H1 (cell line): ENCODE results near the gene TRIM47. TPM values are rescaled to one million over a fixed set of nuclear protein-coding genes. Genes with fewer than 3 reads are reported as not detected.

Experiments used
- CTCF ChIA-PET: fragments of 300-600 bp; sonication (Branson Sonifier 250); formaldehyde crosslinking; loops from one replicate; lab custom pipeline; 2021; ENCODE audit not compliant: partially characterized antibody; lab: Charles Lee
- POLR2A ChIA-PET: fragments of 300-600 bp; sonication (Branson Sonifier 250); formaldehyde crosslinking; loops from one replicate; lab custom pipeline; 2021; ENCODE audit warnings: inconsistent platforms; ENCODE audit not compliant: partially characterized antibody; lab: Charles Lee
- DNase-seq, 2 experiments: peaks; one replicate each; pipeline versions ENCODE4 v3.0.0 to v3.0.0-alpha.2; 2010 to 2022; ENCODE audit warnings: low spot score in 2 of 2, low read depth in 1 of 2, mixed read lengths in 1 of 2
- FAIRE-seq: peaks from 2 replicates; lab custom pipeline; 2011; peaks lifted over from hg19 to GRCh38; lab: Jason Lieb, UNC
- H2AFZ ChIP-seq: 2 replicates; pipeline ENCODE4 v1.8.1; 2012; ENCODE audit warnings: low read length, inconsistent platforms
- H2AK5ac ChIP-seq: 2 replicates; pipeline ENCODE4 v1.6.1; 2013; ENCODE audit warnings: low read depth, low read length
- H2BK120ac ChIP-seq: replicated peaks from 2 replicates; pipeline ENCODE3; 2013; ENCODE audit warnings: low read depth, low read length, inconsistent platforms
- H2BK12ac ChIP-seq: 2 replicates; pipeline ENCODE4 v1.6.1; 2013; ENCODE audit warnings: low read depth, low read length
- H2BK15ac ChIP-seq: 2 replicates; pipeline ENCODE4 v1.6.1; 2013; ENCODE audit warnings: low read length
- H2BK20ac ChIP-seq: 2 replicates; pipeline ENCODE4 v1.6.1; 2013; ENCODE audit warnings: low read length
- H2BK5ac ChIP-seq: 2 replicates; pipeline ENCODE4 v1.6.1; 2013; ENCODE audit warnings: low read depth, low read length
- H3K14ac ChIP-seq: 2 replicates; pipeline ENCODE4 v1.6.1; 2013; ENCODE audit warnings: inconsistent platforms; ENCODE audit not compliant: insufficient read length
- H3K18ac ChIP-seq: 2 replicates; pipeline ENCODE4 v1.6.1; 2013; ENCODE audit warnings: low read length; ENCODE audit errors: extremely low read depth
- H3K23ac ChIP-seq: 2 replicates; pipeline ENCODE4 v1.6.1; 2013; ENCODE audit warnings: inconsistent platforms; ENCODE audit not compliant: insufficient read length
- H3K23me2 ChIP-seq: 2 replicates; pipeline ENCODE4 v1.6.1; 2013; ENCODE audit warnings: low read depth, low read length
- H3K27ac ChIP-seq: 2 replicates; pipeline ENCODE4 v1.6.1; 2011; ENCODE audit warnings: low read depth, low read length, inconsistent platforms
- H3K27me3 ChIP-seq, 4 experiments: replicated peaks in 1 of 4; 1 replicate in 1 of 4; 2 replicates in 3 of 4; pipeline versions ENCODE4 v1.6.1 to v1.8.1; 2011 to 2013; ENCODE audit warnings: low read length in 3 of 4, mild to moderate bottlenecking in 3 of 4, inconsistent platforms in 2 of 4, mixed read lengths in 2 of 4, moderate library complexity in 1 of 4; ENCODE audit not compliant: control insufficient read depth in 3 of 4, insufficient read depth in 3 of 4; ENCODE audit errors: extremely low read depth in 1 of 4
- H3K36me3 ChIP-seq, 4 experiments: 2 replicates each; pipeline versions ENCODE4 v1.6.1 to v1.8.1; 2011 to 2013; ENCODE audit warnings: mild to moderate bottlenecking in 4 of 4, low read length in 3 of 4, moderate library complexity in 2 of 4, control low read depth in 1 of 4, inconsistent platforms in 1 of 4; ENCODE audit not compliant: insufficient read depth in 4 of 4, control insufficient read depth in 2 of 4
- H3K4ac ChIP-seq: replicated peaks from 2 replicates; pipeline ENCODE3; 2013; ENCODE audit warnings: low read length, low read depth, mixed read lengths, inconsistent platforms; ENCODE audit not compliant: insufficient read length
- H3K4me1 ChIP-seq, 4 experiments: replicated peaks in 1 of 4; 1 replicate in 1 of 4; 2 replicates in 3 of 4; pipeline versions ENCODE4 v1.6.1 to v1.8.1; 2011 to 2013; ENCODE audit warnings: low read length in 3 of 4, inconsistent platforms in 2 of 4, mixed read lengths in 1 of 4; ENCODE audit not compliant: insufficient read depth in 4 of 4, control insufficient read depth in 3 of 4
- H3K4me2 ChIP-seq, 2 experiments: 2 replicates each; pipeline versions ENCODE4 v1.6.1 to v1.8.1; 2011 to 2013; ENCODE audit warnings: low read depth in 2 of 2, low read length in 2 of 2, control low read depth in 1 of 2, inconsistent platforms in 1 of 2, mild to moderate bottlenecking in 1 of 2; ENCODE audit not compliant: insufficient read depth in 1 of 2
- H3K4me3 ChIP-seq, 4 experiments: fragments of 200-600, 300-600 bp in 1 of 4; sonication (generic), shearing (Covaris generic), sonication (Bioruptor Twin) in 1 of 4; 2 replicates each; pipeline versions ENCODE4 v1.5.1 to v1.8.1; 2011 to 2016; ENCODE audit warnings: low read length in 4 of 4, low read depth in 3 of 4, control low read depth in 2 of 4, inconsistent platforms in 2 of 4, mild to moderate bottlenecking in 2 of 4, mixed read lengths in 1 of 4, moderate library complexity in 1 of 4; ENCODE audit not compliant: insufficient read depth in 2 of 4; ENCODE audit errors: extremely low read depth in 1 of 4
- H3K56ac ChIP-seq: replicated peaks from 2 replicates; pipeline ENCODE3; 2013; ENCODE audit warnings: low read depth, mild to moderate bottlenecking, mixed read lengths, low read length, inconsistent platforms; ENCODE audit not compliant: insufficient read length
- H3K79me1 ChIP-seq: 2 replicates; pipeline ENCODE4 v1.6.1; 2013; ENCODE audit warnings: low read depth, low read length, control low read depth
- H3K79me2 ChIP-seq, 2 experiments: 2 replicates each; pipeline versions ENCODE4 v1.6.1 to v1.8.1; 2012 to 2013; ENCODE audit warnings: low read length in 2 of 2, mild to moderate bottlenecking in 2 of 2, inconsistent platforms in 1 of 2; ENCODE audit not compliant: insufficient read depth in 2 of 2, control insufficient read depth in 1 of 2
- H3K9ac ChIP-seq, 4 experiments: replicated peaks in 1 of 4; 1 replicate in 1 of 4; 2 replicates in 3 of 4; pipeline versions ENCODE4 v1.6.1 to v1.8.1; 2011 to 2013; ENCODE audit warnings: low read depth in 3 of 4, low read length in 3 of 4, control low read depth in 2 of 4, mild to moderate bottlenecking in 2 of 4, moderate library complexity in 2 of 4, inconsistent platforms in 1 of 4; ENCODE audit errors: extremely low read depth in 1 of 4
- H3K9me3 ChIP-seq, 2 experiments: 2 replicates each; pipeline versions ENCODE4 v1.6.1 to v1.8.1; 2012 to 2013; ENCODE audit warnings: mild to moderate bottlenecking in 2 of 2, moderate library complexity in 2 of 2, control low read depth in 1 of 2, inconsistent platforms in 1 of 2, low read depth in 1 of 2, low read length in 1 of 2, mixed read lengths in 1 of 2; ENCODE audit not compliant: insufficient read depth in 2 of 2
- H4K20me1 ChIP-seq, 2 experiments: replicated peaks in 1 of 2; 2 replicates each; pipeline versions ENCODE3 to v1.8.1; 2011 to 2013; ENCODE audit warnings: inconsistent platforms in 2 of 2, low read length in 2 of 2, mild to moderate bottlenecking in 1 of 2; ENCODE audit not compliant: insufficient read depth in 2 of 2, control insufficient read depth in 1 of 2
- H4K5ac ChIP-seq: 2 replicates; pipeline ENCODE4 v1.6.1; 2013; ENCODE audit warnings: low read length, low read depth, mixed read lengths, inconsistent platforms; ENCODE audit not compliant: insufficient read length
- H4K8ac ChIP-seq: 2 replicates; pipeline ENCODE4 v1.8.0; 2013; ENCODE audit warnings: mild to moderate bottlenecking, moderate library complexity, low read length, inconsistent platforms; ENCODE audit not compliant: insufficient read depth; ENCODE audit errors: extremely low read depth
- H4K91ac ChIP-seq: replicated peaks from 2 replicates; pipeline ENCODE3; 2013; ENCODE audit warnings: low read length, mixed read lengths, inconsistent platforms; ENCODE audit not compliant: insufficient read length
- ATF3 ChIP-seq: IDR thresholded peaks from 2 replicates; pipeline ENCODE4 v1.6.1; 2011; ENCODE audit warnings: low read depth, mild to moderate bottlenecking, low read length; ENCODE audit not compliant: insufficient read depth
- BACH1 ChIP-seq: IDR thresholded peaks from 2 replicates; pipeline ENCODE4 v1.6.1; 2012; ENCODE audit warnings: low read length, improper control_type of control experiment
- CREB1 ChIP-seq: IDR thresholded peaks from 2 replicates; pipeline ENCODE4 v1.6.1; 2012; ENCODE audit warnings: inconsistent platforms
- CTCF ChIP-seq, 3 experiments: IDR thresholded peaks; 1 replicate in 2 of 3; 2 replicates in 1 of 3; pipeline versions ENCODE4 v1.5.1 to v1.6.1; 2011; ENCODE audit warnings: low read length in 3 of 3, mild to moderate bottlenecking in 3 of 3, inconsistent platforms in 2 of 3, low read depth in 1 of 3, moderate library complexity in 1 of 3; ENCODE audit not compliant: insufficient read depth in 1 of 3; ENCODE audit errors: control extremely low read depth in 1 of 3
- GTF2F1 ChIP-seq: IDR thresholded peaks from 2 replicates; pipeline ENCODE4 v1.6.1; 2012; ENCODE audit warnings: low read depth, low read length, improper control_type of control experiment, borderline replicate concordance
- NRF1 ChIP-seq: IDR thresholded peaks from 2 replicates; pipeline ENCODE4 v1.6.1; 2011; ENCODE audit warnings: mild to moderate bottlenecking, low read depth, low read length, improper control_type of control experiment
- POLR2A ChIP-seq, 2 experiments: IDR thresholded peaks; 1 replicate in 1 of 2; 2 replicates in 1 of 2; pipeline ENCODE4 v1.6.1; 2011; ENCODE audit warnings: low read depth in 2 of 2, low read length in 2 of 2, mild to moderate bottlenecking in 2 of 2; ENCODE audit errors: control extremely low read depth in 1 of 2
- RFX5 ChIP-seq: IDR thresholded peaks from 2 replicates; pipeline ENCODE4 v1.6.1; 2011; ENCODE audit warnings: low read depth, low read length, improper control_type of control experiment, borderline replicate concordance
- SIX5 ChIP-seq: IDR thresholded peaks from 2 replicates; pipeline ENCODE4 v1.6.1; 2011; ENCODE audit warnings: mild to moderate bottlenecking, low read depth, low read length
- TAF7 ChIP-seq: optimal IDR thresholded peaks from 2 replicates; pipeline ENCODE3; 2011; ENCODE audit warnings: low read depth, mild to moderate bottlenecking, inconsistent platforms, low read length, moderate library complexity, borderline replicate concordance
- WGBS, 2 experiments: shearing (Covaris generic) in 1 of 2; methylation state at CpG; one replicate each; pipeline versions ENCODE4 v1.1.6 to v1.1.7; 2013 to 2015; ENCODE audit warnings: low lambda C conversion rate in 2 of 2, mixed read lengths in 2 of 2, inconsistent platforms in 1 of 2, low coverage in 1 of 2, missing lambda C conversion rate in 1 of 2; ENCODE audit not compliant: insufficient replicate concordance in 2 of 2, insufficient coverage in 1 of 2, insufficient read length in 1 of 2; ENCODE audit errors: extremely low coverage in 1 of 2, missing lambda C conversion rate in 1 of 2; 5-methylcytosine and 5-hydroxymethylcytosine counted together
- polyA plus RNA-seq, 7 experiments: library from polyadenylated mRNA; depleted of rRNA in 3 of 7; stranded (reverse) in 5 of 7; unstranded in 2 of 7; fragments of >200 nt in 5 of 7; fragments of 200-250 nt in 2 of 7; gene quantifications; 1 replicate in 5 of 7; 2 replicates in 1 of 7; 4 replicates in 1 of 7; pipeline versions ENCODE4 v1.2.1 to v1.2.3, GENCODE V29; 2011 to 2013; ENCODE audit warnings: missing spikeins in 2 of 7, mixed read lengths in 2 of 7
- total RNA-seq: library from RNA; stranded (reverse); fragmentation: NEBNext Ultra II Directional; extraction: Animal tissue kit (Norgen Biotek cat#: 25700); gene quantifications from 2 replicates; pipeline ENCODE4 v1.2.1, GENCODE V29; 2021

TRIM47 gene
- total and polyA plus RNA-seq, 2 of the 8 experiments (the other 6 are each of a cell fraction or from before 2014, with no cell fraction given): 6.3 to 6.4 TPM

GRCh38 chr17:75850928-75851692 lies 27.3 kb downstream of the TRIM47 start:
- peaks cover 10% of the 10 kb centered on the region; the same call in 1 of the 2 replicates for H3K79me1 ChIP-seq
- peaks cover 4 to 5% of the 10 kb centered on the region in 2 experiments for H4K20me1 ChIP-seq
- H4K8ac ChIP-seq: no peak overlapping the region
- H3K18ac ChIP-seq: no peak overlapping the region
- no peak overlapping the region for H4K5ac ChIP-seq
- no peak overlapping the region for H3K4me2 ChIP-seq
- H2AFZ ChIP-seq: no peak overlapping the region
- H2BK12ac ChIP-seq: no peak overlapping the region
- H2BK120ac ChIP-seq: no peak overlapping the region
- ChIA-PET CTCF (interaction anchor here (1.0 to 27.2 kb wide), 5 partner anchors 8 to 195 kb away, joined by 3 to 563 read pairs (median 63); partner anchors contain the start of genes TRIM47 and WBP2), POLR2A (interaction anchor here (2.3 kb wide), 1 partner anchor 71 kb away, joined by 7 read pairs; no protein-coding TSS in a partner anchor)
- peaks cover 3 to 9% of the 10 kb centered on the region in 2 experiments; a peak in 3 of 4 replicates for H3K79me2 ChIP-seq
- peaks cover 3% of the 10 kb centered on the region for H3K23me2 ChIP-seq
- H2BK20ac ChIP-seq: no peak overlapping the region
- no peak overlapping the region for H4K91ac ChIP-seq
- no peaks in the 10 kb centered on the region for H3K27me3 ChIP-seq
- H3K23ac ChIP-seq: no peak overlapping the region
- H3K9me3 ChIP-seq: no peaks in the 10 kb centered on the region
- H3K9ac ChIP-seq: no peak overlapping the region
- no peak overlapping the region for H3K14ac ChIP-seq
- H2AK5ac ChIP-seq: no peak overlapping the region
- peaks cover 7 to 36% (median 27%) of the 10 kb centered on the region in 4 experiments for H3K36me3 ChIP-seq
- FAIRE-seq (no peak), DNase-seq (no peak)
- H3K4me1 ChIP-seq: peaks cover 0 to 7% (median 2%) of the 10 kb centered on the region in 4 experiments; a peak in 4 of 7 replicates
- WGBS, 2 experiments: 95% methylated on average over 12 of the region's 12 CpGs; no CpG with 5 or more reads in 1 of the 2 experiments
- H3K4me3 ChIP-seq: no peak overlapping the region
- no peak overlapping the region for H3K56ac ChIP-seq
- no peak overlapping the region for H2BK5ac ChIP-seq
- H2BK15ac ChIP-seq: no peak overlapping the region
- no peak overlapping the region for H3K27ac ChIP-seq
- no peak overlapping the region for H3K4ac ChIP-seq
- TF ChIP-seq CTCF (IDR thresholded peaks at IDR 0.05; ENCODE audit: control extremely low read depth in 1 of 3, insufficient read depth in 1 of 3, low read depth in 1 of 3, low read length in 3 of 3) (no peak), POLR2A (IDR thresholded peaks at IDR 0.05; ENCODE audit: control extremely low read depth in 1 of 2, low read depth in 2 of 2, low read length in 2 of 2) (no peak), TAF7 (no peak), CREB1 (no peak), SIX5 (no peak), NRF1 (no peak), ATF3 (no peak), BACH1 (no peak), RFX5 (no peak), GTF2F1 (no peak)
